Esophagus muscularis mucosa (tissue), 4 donors: ENCODE data around the gene LCE2A. TPM values are rescaled to one million over a fixed set of nuclear protein-coding genes. Genes with fewer than 3 reads are reported as not detected.
"Not testable (repeated sequence)": the region's sequence is repeated elsewhere in the genome, so short reads cannot be mapped to it uniquely, and the experiment has no call there.

Source experiments
- DNase-seq: peaks from one replicate; pipeline ENCODE4 v3.0.0-alpha.2; 2017; ENCODE audit errors: extremely low spot score
- H3K27ac ChIP-seq, 4 donors: fragments of 200-600 bp; sonication (generic); replicated peaks in 1 of 4; 1 replicate in 3 of 4; 2 replicates in 1 of 4; pipeline ENCODE4 v1.5.1; 2016 to 2019; ENCODE audit warnings: mild to moderate bottlenecking in 1 of 4
- H3K27me3 ChIP-seq, 4 donors: fragments of 200-600 bp; sonication (generic); one replicate each; pipeline versions ENCODE4 v1.5.1 to v1.6.0; 2016 to 2019
- H3K36me3 ChIP-seq, 4 donors: fragments of 200-600 bp; sonication (generic); one replicate each; pipeline ENCODE4 v1.5.1; 2016 to 2019
- H3K4me1 ChIP-seq, 4 donors: fragments of 200-600 bp; sonication (generic); one replicate each; pipeline ENCODE4 v1.5.1; 2016 to 2019
- H3K4me3 ChIP-seq, 4 donors: fragments of 200-600 bp; sonication (generic); 1 replicate in 2 of 4; 2 replicates in 2 of 4; pipeline ENCODE4 v1.5.1; 2016 to 2019; ENCODE audit warnings: mild to moderate bottlenecking in 4 of 4, moderate library complexity in 1 of 4
- H3K9me3 ChIP-seq, 4 donors: fragments of 200-600 bp; sonication (generic); 1 replicate in 3 of 4; 2 replicates in 1 of 4; pipeline ENCODE4 v1.5.1; 2016 to 2019
- EP300 ChIP-seq: sonication (generic); formaldehyde crosslinking; IDR thresholded peaks from one replicate; pipeline ENCODE4 v1.6.1; 2017; ENCODE audit warnings: antibody characterized with exemption
- POLR2A ChIP-seq: fragments of 450-650 bp; IDR thresholded peaks from one replicate; pipeline ENCODE4 v1.6.1; 2017; ENCODE audit warnings: antibody characterized with exemption, moderate library complexity, mild to moderate bottlenecking, low read depth
- POLR2AphosphoS5 ChIP-seq, 2 donors: sonication (generic); formaldehyde crosslinking; IDR thresholded peaks; one replicate each; pipeline ENCODE4 v1.6.1; 2017; ENCODE audit warnings: antibody characterized with exemption in 2 of 2
- WGBS: methylation state at CpG from one replicate; pipeline ENCODE4 v1.1.5; 2018; 5-methylcytosine and 5-hydroxymethylcytosine counted together
- intact Hi-C: fragments of 100-400 bp; cut with DNase I; formaldehyde crosslinking; loops from one replicate; pipeline ENCODE4 v1.15.1; 2023
- total RNA-seq, 4 donors: library from RNA; depleted of rRNA; stranded (reverse); fragments of >200 nt; gene quantifications; one replicate each; pipeline versions ENCODE4 v1.1.0 to v1.2.1, GENCODE V29; 2016
- TF ChIP-seq, protein P1 (sequence below), 3 experiments: fragments of 200-600 bp in 2 of 3; fragments of 450-650 bp in 1 of 3; sonication (generic) in 2 of 3; IDR thresholded peaks; one replicate each; pipeline ENCODE4 v1.5.1; 2017 to 2019; ENCODE audit warnings: antibody characterized with exemption in 3 of 3, mild to moderate bottlenecking in 2 of 3, moderate library complexity in 1 of 3

LCE2A gene
- total RNA-seq, 4 donors from 2014 or later = not detected

GRCh38 chr1:152658649-152659048, 39.5 kb upstream of the LCE2A start:
- no peaks in the 10 kb centered on the region for H3K9me3 ChIP-seq
- WGBS = 92% methylated on average over 3 of the region's 3 CpGs
- H3K4me3 ChIP-seq = no peak overlapping the region
- H3K27ac ChIP-seq = no peak overlapping the region
- H3K27me3 ChIP-seq = no peaks in the 10 kb centered on the region
- no peaks in the 10 kb centered on the region for H3K4me1 ChIP-seq
- intact Hi-C loops = loop anchor here (5.0 kb wide), 1 partner anchor 564 kb away; no protein-coding TSS in a partner anchor
- DNase-seq = no peak
- no peaks in the 10 kb centered on the region for H3K36me3 ChIP-seq
- no peak for TF ChIP-seq EP300
- no peak for TF ChIP-seq POLR2A
- TF ChIP-seq, protein P1, sequence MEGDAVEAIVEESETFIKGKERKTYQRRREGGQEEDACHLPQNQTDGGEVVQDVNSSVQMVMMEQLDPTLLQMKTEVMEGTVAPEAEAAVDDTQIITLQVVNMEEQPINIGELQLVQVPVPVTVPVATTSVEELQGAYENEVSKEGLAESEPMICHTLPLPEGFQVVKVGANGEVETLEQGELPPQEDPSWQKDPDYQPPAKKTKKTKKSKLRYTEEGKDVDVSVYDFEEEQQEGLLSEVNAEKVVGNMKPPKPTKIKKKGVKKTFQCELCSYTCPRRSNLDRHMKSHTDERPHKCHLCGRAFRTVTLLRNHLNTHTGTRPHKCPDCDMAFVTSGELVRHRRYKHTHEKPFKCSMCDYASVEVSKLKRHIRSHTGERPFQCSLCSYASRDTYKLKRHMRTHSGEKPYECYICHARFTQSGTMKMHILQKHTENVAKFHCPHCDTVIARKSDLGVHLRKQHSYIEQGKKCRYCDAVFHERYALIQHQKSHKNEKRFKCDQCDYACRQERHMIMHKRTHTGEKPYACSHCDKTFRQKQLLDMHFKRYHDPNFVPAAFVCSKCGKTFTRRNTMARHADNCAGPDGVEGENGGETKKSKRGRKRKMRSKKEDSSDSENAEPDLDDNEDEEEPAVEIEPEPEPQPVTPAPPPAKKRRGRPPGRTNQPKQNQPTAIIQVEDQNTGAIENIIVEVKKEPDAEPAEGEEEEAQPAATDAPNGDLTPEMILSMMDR (IDR thresholded peaks at IDR 0.05) = no peak
- no peak for TF ChIP-seq POLR2AphosphoS5 (IDR thresholded peaks at IDR 0.05)

DNA sequence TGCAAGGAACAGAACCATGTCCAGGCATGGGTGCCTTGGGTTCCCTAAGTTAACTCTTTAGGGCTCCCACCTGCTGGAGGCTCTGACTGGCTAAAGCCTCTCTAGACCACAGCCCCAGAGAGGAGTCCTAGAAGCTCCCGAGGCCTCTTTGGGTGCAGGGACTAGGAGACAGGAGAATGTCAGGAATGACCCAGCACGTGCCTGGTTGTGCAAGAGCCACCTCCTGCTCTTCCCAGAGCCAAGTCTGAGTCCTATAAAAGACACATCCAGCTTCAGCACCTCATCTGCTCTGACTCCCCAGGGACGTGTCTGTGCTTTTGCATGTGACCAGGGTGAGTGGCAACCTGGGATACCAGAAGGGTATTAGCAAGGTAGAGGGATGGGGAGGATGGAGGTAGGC, 35.0 kb upstream of the LCE2A start, which contains the start of gene LCE2D:
Gene LCE2D (plus strand): TSS at position 283 of the 400 bp plus-strand sequence. CDS start 726 bp downstream, outside the sequence.
- 55% methylated on average over 1 of the region's 3 CpGs for WGBS

GRCh38 chr1:152666171-152666570, 32.0 kb upstream of the LCE2A start:
- H3K36me3 ChIP-seq, intact Hi-C loops, H3K4me3 ChIP-seq, H3K27ac ChIP-seq, DNase-seq, H3K4me1 ChIP-seq, H3K9me3 ChIP-seq, H3K27me3 ChIP-seq: not testable (repeated sequence)
- 71% methylated on average over 1 of the region's 1 CpG for WGBS

More for the DNA sequence above, 35.0 kb upstream of the LCE2A start, which contains the start of gene LCE2D:
- H3K9me3 ChIP-seq = no peaks in the 10 kb centered on the region
- no peak within 1 kb of the TSS for H3K4me3 ChIP-seq
- H3K27ac ChIP-seq = no peak within 1 kb of the TSS
- DNase-seq = peak; percentile 78
- H3K4me1 ChIP-seq = no peaks in the 10 kb centered on the region
- intact Hi-C loops = no loop called here
- H3K27me3 ChIP-seq = no peaks in the 10 kb centered on the region
- no peak for TF ChIP-seq POLR2A
- H3K36me3 ChIP-seq = no peaks in the 10 kb centered on the region

GRCh38 chr1:152667648-152668047, 30.5 kb upstream of the LCE2A start:
- Histone ChIP-seq H3K27ac (no peak overlapping the region), H3K9me3 (no peaks in the 10 kb centered on the region), H3K27me3 (no peaks in the 10 kb centered on the region), H3K4me1 (no peaks in the 10 kb centered on the region), H3K36me3 (no peaks in the 10 kb centered on the region), H3K4me3 (no peak overlapping the region)
- no peak for TF ChIP-seq POLR2AphosphoS5 (IDR thresholded peaks at IDR 0.05)
- TF ChIP-seq EP300 = no peak
- intact Hi-C loops = no loop called here
- DNase-seq = peak; percentile 26
- WGBS = 94% methylated on average over 4 of the region's 5 CpGs

- Histone ChIP-seq H3K4me1 (no peaks in the 10 kb centered on the region), H3K27ac (no peak overlapping the region), H3K9me3 (no peaks in the 10 kb centered on the region), H3K36me3 (no peaks in the 10 kb centered on the region), H3K27me3 (no peaks in the 10 kb centered on the region), H3K4me3 (no peak overlapping the region)
- intact Hi-C loops = no loop called here
- no peak for DNase-seq
- 44% methylated on average over 2 of the region's 2 CpGs for WGBS
- TF ChIP-seq, protein P1 (IDR thresholded peaks at IDR 0.05) = no peak
- TF ChIP-seq EP300 (no peak), POLR2A (no peak), POLR2AphosphoS5 (IDR thresholded peaks at IDR 0.05) (no peak)
These were observed 25.1 kb upstream of the LCE2A start for GRCh38 chr1:152673016-152673415.

DNA sequence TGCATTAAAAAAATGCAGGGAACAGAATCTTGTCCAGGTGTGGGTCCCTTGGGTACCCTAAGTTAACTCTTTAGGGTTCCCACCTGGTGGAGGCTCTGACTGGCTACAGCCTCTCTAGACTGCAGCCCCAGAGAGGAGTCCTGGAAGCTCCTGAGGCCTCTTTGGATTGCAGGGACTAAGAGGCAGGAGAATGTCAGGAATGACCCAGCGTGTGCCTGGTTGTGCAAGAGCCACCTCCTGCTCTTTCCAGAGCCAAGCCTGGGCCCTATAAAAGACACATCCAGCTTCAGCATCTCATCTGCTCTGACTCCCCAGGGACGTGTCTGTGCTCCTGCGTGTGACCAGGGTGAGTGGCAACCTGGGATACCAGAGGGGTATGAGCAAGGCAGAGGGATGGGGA, 23.2 kb upstream of the LCE2A start, which contains the start of gene LCE2C:
Gene LCE2C (plus strand): TSS at position 297 of the 400 bp plus-strand sequence. CDS start 737 bp downstream, outside the sequence.
- H3K4me1 ChIP-seq, H3K27ac ChIP-seq, H3K27me3 ChIP-seq, H3K36me3 ChIP-seq, H3K4me3 ChIP-seq, intact Hi-C loops, H3K9me3 ChIP-seq: not testable (repeated sequence)
- DNase-seq = peak; percentile 74
- 88% methylated on average over 1 of the region's 3 CpGs for whole genome bisulfite sequencing

- 49% methylated on average over 6 of the region's 6 CpGs for WGBS
- Histone ChIP-seq H3K27me3 (peaks cover 0 to 3% (median 0%) of the 10 kb centered on the region in 4 donors), H3K4me3 (no peak overlapping the region), H3K27ac (no peak overlapping the region), H3K9me3 (no peaks in the 10 kb centered on the region), H3K36me3 (no peaks in the 10 kb centered on the region), H3K4me1 (no peaks in the 10 kb centered on the region)
- DNase-seq = no peak
- TF ChIP-seq, protein P1 (IDR thresholded peaks at IDR 0.05) = no peak
- TF ChIP-seq EP300 (no peak), POLR2A (no peak), POLR2AphosphoS5 (IDR thresholded peaks at IDR 0.05) (no peak)
- intact Hi-C loops = no loop called here
These were observed 18.7 kb upstream of the LCE2A start for GRCh38 chr1:152679459-152679858.
